Astrocyte of the spinal cord (primary cell): ENCODE results near the gene SLMAP.

Experiments
- DNase-seq: peaks from one replicate; pipeline ENCODE4 v3.0.0; 2011; ENCODE audit warnings: low read depth, low spot score
- H3K4me3 ChIP-seq: 2 replicates; pipeline ENCODE4 v1.5.1; 2011; ENCODE audit warnings: low read depth, mild to moderate bottlenecking, low read length, moderate library complexity
- CTCF ChIP-seq: IDR thresholded peaks from 2 replicates; pipeline ENCODE4 v1.5.1; 2012; ENCODE audit warnings: low read depth, mild to moderate bottlenecking, low read length, inconsistent platforms
- in situ Hi-C: cut with HindIII; loops from 2 replicates; pipeline ENCODE4 v1.10.0; 2017; ENCODE audit warnings: low sequenced_read_pairs

SLMAP gene

GRCh38 chr3:57772251-57772650 lies 16.1 kb downstream of the SLMAP start:
- in situ Hi-C loops: no loop called here
- DNase-seq: no peak
- H3K4me3 ChIP-seq: no peak overlapping the region
- no peak for TF ChIP-seq CTCF

- no peak for TF ChIP-seq CTCF
- no peak overlapping the region for H3K4me3 ChIP-seq
- no peak for DNase-seq
- in situ Hi-C loops: no loop called here
These were observed 21.7 kb downstream of the SLMAP start for GRCh38 chr3:57777774-57778173.

GRCh38 chr3:57778494-57778893 lies 22.4 kb downstream of the SLMAP start:
- no peak overlapping the region for H3K4me3 ChIP-seq
- no peak for DNase-seq
- in situ Hi-C loops: no loop called here
- no peak for TF ChIP-seq CTCF

- DNase-seq: no peak
- TF ChIP-seq CTCF: no peak
- H3K4me3 ChIP-seq: no peak overlapping the region
- in situ Hi-C loops: no loop called here
These were observed 23.6 kb downstream of the SLMAP start for GRCh38 chr3:57779666-57780065.

GRCh38 chr3:57783186-57784088 lies 27.3 kb downstream of the SLMAP start:
- no peak overlapping the region for H3K4me3 ChIP-seq
- TF ChIP-seq CTCF: no peak
- in situ Hi-C loops: no loop called here
- DNase-seq: no peak

GRCh38 chr3:57784089-57784735 lies 28.1 kb downstream of the SLMAP start:
- in situ Hi-C loops: no loop called here
- no peak overlapping the region for H3K4me3 ChIP-seq
- no peak for TF ChIP-seq CTCF
- DNase-seq: no peak
